IPS-18c (cell line): ENCODE results near the gene GPR62.

ENCODE experiments used
- H3K4me3 ChIP-seq: 2 replicates; pipeline ENCODE4 v1.7.0; 2013; ENCODE audit warnings: low read depth, mild to moderate bottlenecking, low read length, moderate library complexity; ENCODE audit not compliant: insufficient read depth
- H3K9me3 ChIP-seq: one replicate; pipeline ENCODE4 v1.6.1; 2013; ENCODE audit warnings: mild to moderate bottlenecking, low read length, moderate library complexity; ENCODE audit not compliant: control insufficient read depth, insufficient read depth

The GPR62 gene

GRCh38 chr3:51963951-51964451 is 8.8 kb downstream of the GPR62 start:
- no peaks in the 10 kb centered on the region for H3K9me3 ChIP-seq
- no peak overlapping the region for H3K4me3 ChIP-seq

- Histone ChIP-seq H3K4me3 (no peak overlapping the region), H3K9me3 (no peaks in the 10 kb centered on the region)
Measured at GRCh38 chr3:51964521-51964920, 9.3 kb downstream of the GPR62 start.

GRCh38 chr3:51966016-51966415 is 10.8 kb downstream of the GPR62 start:
- Histone ChIP-seq H3K9me3 (no peaks in the 10 kb centered on the region), H3K4me3 (peak overlapping the region; percentile 53)

GRCh38 chr3:51966486-51966885 is 11.3 kb downstream of the GPR62 start:
- H3K9me3 ChIP-seq = no peaks in the 10 kb centered on the region
- peak overlapping the region; percentile 53 for H3K4me3 ChIP-seq

- H3K9me3 ChIP-seq = no peaks in the 10 kb centered on the region
Measured at GRCh38 chr3:51966922-51967383, 11.8 kb downstream of the GPR62 start.

GRCh38 chr3:51967384-51968169 is 12.4 kb downstream of the GPR62 start, which contains the start of gene PCBP4:
Gene PCBP4 (minus strand): TSS chr3:51967454. CDS start chr3:51961240, 6,214 bp downstream.
- Histone ChIP-seq H3K4me3 (peak within 1 kb of the TSS; percentile 76), H3K9me3 (no peaks in the 10 kb centered on the region)

More at GRCh38 chr3:51966922-51967383, 11.8 kb downstream of the GPR62 start:
- peak overlapping the region; percentile 53; the same call in 1 of the 2 replicates for H3K4me3 ChIP-seq

GRCh38 chr3:51968170-51968775 is 13.1 kb downstream of the GPR62 start:
- H3K9me3 ChIP-seq = no peaks in the 10 kb centered on the region
- H3K4me3 ChIP-seq = peak overlapping the region; percentile 76

- Histone ChIP-seq H3K9me3 (no peaks in the 10 kb centered on the region), H3K4me3 (0 out of 2 replicates have a peak overlapping the region, but pooled peaks have one; percentile 76)
Measured at GRCh38 chr3:51968883-51969678, 13.9 kb downstream of the GPR62 start.

- Histone ChIP-seq H3K4me3 (no peak overlapping the region), H3K9me3 (no peaks in the 10 kb centered on the region)
Measured at GRCh38 chr3:51969841-51970240, 14.7 kb downstream of the GPR62 start.

GRCh38 chr3:51970606-51971300 is 15.6 kb downstream of the GPR62 start:
- no peak overlapping the region for H3K4me3 ChIP-seq

GRCh38 chr3:51971350-51971749 is 16.2 kb downstream of the GPR62 start:
- no peaks in the 10 kb centered on the region for H3K9me3 ChIP-seq
- H3K4me3 ChIP-seq = no peak overlapping the region

More at GRCh38 chr3:51970606-51971300, 15.6 kb downstream of the GPR62 start:
- no peaks in the 10 kb centered on the region for H3K9me3 ChIP-seq

GRCh38 chr3:51974277-51974962 is 19.2 kb downstream of the GPR62 start:
- Histone ChIP-seq H3K9me3 (no peaks in the 10 kb centered on the region), H3K4me3 (peak overlapping the region; percentile 67)

- no peaks in the 10 kb centered on the region for H3K9me3 ChIP-seq
- H3K4me3 ChIP-seq = peak within 1 kb of the TSS; percentile 67
Measured at GRCh38 chr3:51974963-51975851, 20.0 kb downstream of the GPR62 start, which contains the start of gene ABHD14A. Gene ABHD14A (plus strand): TSS chr3:51975064. CDS start chr3:51975136, 72 bp downstream.

- Histone ChIP-seq H3K9me3 (no peaks in the 10 kb centered on the region), H3K4me3 (peak overlapping the region; percentile 67; the same call in 1 of the 2 replicates)
Measured at GRCh38 chr3:51975852-51976549, 20.8 kb downstream of the GPR62 start.
